Tibial artery (tissue), 4 donors: ENCODE results near the gene SETDB2.

Experiments
- DNase-seq, 2 donors: peaks; one replicate each; pipeline ENCODE4 v3.0.0-alpha.2; 2019
- H3K27ac ChIP-seq, 2 donors: fragments of 200-600 bp; sonication (generic) in 1 of 2; 1 replicate in 1 of 2; 2 replicates in 1 of 2; pipeline ENCODE4 v1.5.1; 2018 to 2019; ENCODE audit warnings: mild to moderate bottlenecking in 1 of 2
- H3K27me3 ChIP-seq, 2 donors: fragments of 200-600 bp; sonication (generic) in 1 of 2; one replicate each; pipeline versions ENCODE4 v1.5.1 to v1.6.0; 2016 to 2019
- H3K36me3 ChIP-seq, 3 donors: fragments of 200-600 bp; sonication (generic) in 2 of 3; one replicate each; pipeline ENCODE4 v1.5.1; 2016 to 2019; ENCODE audit warnings: mild to moderate bottlenecking in 2 of 3
- H3K4me1 ChIP-seq, 4 donors: fragments of 200-600 bp; sonication (generic) in 2 of 4; 1 replicate in 3 of 4; 2 replicates in 1 of 4; pipeline ENCODE4 v1.5.1; 2016 to 2019
- H3K4me3 ChIP-seq, 2 donors: fragments of 200-600 bp; sonication (generic) in 1 of 2; 1 replicate in 1 of 2; 2 replicates in 1 of 2; pipeline ENCODE4 v1.5.1; 2018 to 2019; ENCODE audit warnings: mild to moderate bottlenecking in 2 of 2
- H3K9me3 ChIP-seq, 3 donors: fragments of 200-600 bp; sonication (generic) in 1 of 3; one replicate each; pipeline ENCODE4 v1.5.1; 2016 to 2019
- intact Hi-C: fragments of 100-400 bp; cut with DNase I; formaldehyde crosslinking; loops from one replicate; pipeline ENCODE4 v1.15.0; 2023; ENCODE audit warnings: low total_unique reads
- TF ChIP-seq, protein P1 (sequence below), 2 experiments: fragments of 200-600 bp in 1 of 2; fragments of 450-650 bp in 1 of 2; IDR thresholded peaks; one replicate each; pipeline ENCODE4 v1.5.1; 2017 to 2019; ENCODE audit warnings: antibody characterized with exemption in 2 of 2, mild to moderate bottlenecking in 1 of 2, moderate library complexity in 1 of 2

Gene SETDB2

DNA sequence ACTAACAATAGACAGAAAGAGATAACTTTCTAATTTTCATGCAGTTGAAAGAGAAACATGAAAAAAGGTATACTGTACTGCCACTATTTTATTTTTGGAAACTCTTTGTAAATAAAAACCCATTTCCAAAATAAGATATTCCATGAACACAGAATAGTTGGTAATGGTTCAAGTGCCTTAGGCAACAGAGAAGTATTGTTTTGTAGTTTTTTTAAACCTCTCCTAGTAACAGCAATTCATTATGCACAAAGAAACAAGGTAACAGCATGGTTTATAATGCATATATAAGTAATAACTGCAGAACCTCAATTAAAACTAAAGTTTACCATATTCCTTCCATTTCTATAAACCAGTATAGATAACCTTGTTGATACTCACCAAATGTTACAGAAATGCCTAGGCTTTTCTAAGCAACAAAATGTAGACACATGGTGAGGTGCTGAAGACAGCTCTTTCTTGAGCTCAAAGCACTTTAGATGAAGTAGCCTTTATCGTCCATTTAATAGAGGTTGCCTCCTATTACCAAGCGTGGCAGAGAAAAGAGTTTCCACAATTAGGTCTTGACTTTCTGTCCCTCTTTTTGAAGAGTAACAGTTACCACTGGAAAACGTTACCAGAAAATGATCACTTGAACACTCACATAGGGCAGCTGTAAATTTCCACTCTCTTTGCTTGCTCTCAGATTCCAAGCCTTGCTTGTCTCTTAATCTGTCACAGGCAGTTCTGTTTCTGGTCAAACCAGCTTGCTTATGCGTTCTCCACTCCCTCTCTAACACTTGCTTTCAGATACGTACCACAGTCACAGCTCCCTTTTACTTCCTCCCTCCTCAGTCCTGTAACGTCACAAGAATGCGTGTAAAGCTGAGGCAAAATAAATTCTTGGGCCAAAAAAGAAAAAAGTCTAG is 43.1 kb upstream of the SETDB2 start:
- peak in 1 of 2 donors; percentile 25 for DNase-seq
- Histone ChIP-seq H3K27ac (peak overlapping the region; percentile 76 to 87), H3K27me3 (no peaks in the 10 kb centered on the region), H3K36me3 (no peaks in the 10 kb centered on the region), H3K4me1 (peaks cover 0 to 29% (median 13%) of the 10 kb centered on the region in 4 donors), H3K4me3 (peak overlapping the region; percentile 52 to 55), H3K9me3 (peaks cover 0 to 12% (median 8%) of the 10 kb centered on the region in 3 donors)
- TF ChIP-seq, protein P1, sequence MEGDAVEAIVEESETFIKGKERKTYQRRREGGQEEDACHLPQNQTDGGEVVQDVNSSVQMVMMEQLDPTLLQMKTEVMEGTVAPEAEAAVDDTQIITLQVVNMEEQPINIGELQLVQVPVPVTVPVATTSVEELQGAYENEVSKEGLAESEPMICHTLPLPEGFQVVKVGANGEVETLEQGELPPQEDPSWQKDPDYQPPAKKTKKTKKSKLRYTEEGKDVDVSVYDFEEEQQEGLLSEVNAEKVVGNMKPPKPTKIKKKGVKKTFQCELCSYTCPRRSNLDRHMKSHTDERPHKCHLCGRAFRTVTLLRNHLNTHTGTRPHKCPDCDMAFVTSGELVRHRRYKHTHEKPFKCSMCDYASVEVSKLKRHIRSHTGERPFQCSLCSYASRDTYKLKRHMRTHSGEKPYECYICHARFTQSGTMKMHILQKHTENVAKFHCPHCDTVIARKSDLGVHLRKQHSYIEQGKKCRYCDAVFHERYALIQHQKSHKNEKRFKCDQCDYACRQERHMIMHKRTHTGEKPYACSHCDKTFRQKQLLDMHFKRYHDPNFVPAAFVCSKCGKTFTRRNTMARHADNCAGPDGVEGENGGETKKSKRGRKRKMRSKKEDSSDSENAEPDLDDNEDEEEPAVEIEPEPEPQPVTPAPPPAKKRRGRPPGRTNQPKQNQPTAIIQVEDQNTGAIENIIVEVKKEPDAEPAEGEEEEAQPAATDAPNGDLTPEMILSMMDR (IDR thresholded peaks at IDR 0.05), result no peak
- intact Hi-C loops, result no loop called here

DNA sequence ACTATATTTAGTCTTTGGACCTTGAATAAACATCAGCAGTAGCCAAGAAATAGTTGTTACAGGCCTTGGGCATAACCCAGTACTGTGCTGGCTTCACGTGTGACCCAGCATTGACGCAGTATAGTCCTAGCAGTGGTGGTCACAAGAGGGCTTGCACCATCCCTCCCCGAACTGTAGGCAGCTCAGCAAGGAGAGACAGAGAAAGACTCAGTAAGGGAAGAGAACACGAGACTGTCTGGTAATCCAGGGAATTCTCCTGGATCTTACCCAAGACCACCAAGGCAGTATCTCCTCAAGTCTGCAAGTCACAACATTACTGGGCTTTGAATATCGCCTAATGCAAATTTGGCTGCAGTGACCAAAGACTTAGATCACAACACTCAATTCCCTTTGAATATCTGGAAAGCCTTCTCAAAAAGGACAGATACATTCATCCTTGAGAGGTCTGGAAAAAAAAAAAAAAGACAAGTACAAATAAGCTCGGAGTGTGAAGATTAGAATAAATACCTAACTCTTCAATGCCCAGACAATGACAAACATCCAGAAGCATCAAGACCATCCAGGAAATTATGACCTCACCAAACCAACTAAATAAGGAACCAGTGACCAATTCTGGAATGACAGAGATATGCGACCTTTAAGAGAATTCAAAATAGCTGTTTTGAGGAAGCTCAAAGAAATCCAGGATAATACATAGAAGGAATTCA is 39.9 kb upstream of the SETDB2 start:
- intact Hi-C loops, result no loop called here
- TF ChIP-seq, protein P1 (IDR thresholded peaks at IDR 0.05), result no peak
- Histone ChIP-seq H3K36me3 (no peaks in the 10 kb centered on the region), H3K9me3 (peaks cover 0 to 12% (median 8%) of the 10 kb centered on the region in 3 donors), H3K4me1 (peaks cover 0 to 10% (median 4%) of the 10 kb centered on the region in 4 donors), H3K27me3 (no peaks in the 10 kb centered on the region), H3K4me3 (no peak overlapping the region), H3K27ac (no peak overlapping the region)
- no peak for DNase-seq

DNA sequence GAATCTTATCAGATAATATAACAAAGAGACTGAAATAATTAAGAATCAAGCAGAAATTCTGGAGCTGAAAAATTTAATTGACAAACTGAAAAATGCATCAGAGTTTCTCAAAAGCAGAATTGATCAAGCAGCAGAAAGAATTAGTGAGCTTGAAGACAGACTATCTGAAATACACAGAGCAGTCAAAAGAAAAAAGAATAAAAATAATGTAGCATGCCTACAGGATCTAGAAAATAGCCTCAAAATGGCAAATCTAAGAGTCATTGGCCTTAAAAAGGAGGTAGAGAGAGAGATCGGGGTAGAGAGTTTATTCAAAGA is 39.4 kb upstream of the SETDB2 start:
- DNase-seq, result no peak
- peaks cover 0 to 10% (median 4%) of the 10 kb centered on the region in 4 donors for H3K4me1 ChIP-seq
- TF ChIP-seq, protein P1 (IDR thresholded peaks at IDR 0.05), result no peak
- peaks cover 0 to 12% (median 8%) of the 10 kb centered on the region in 3 donors for H3K9me3 ChIP-seq
- intact Hi-C loops, result no loop called here
- H3K4me3 ChIP-seq, result no peak overlapping the region
- no peaks in the 10 kb centered on the region for H3K27me3 ChIP-seq
- H3K36me3 ChIP-seq, result no peaks in the 10 kb centered on the region
- H3K27ac ChIP-seq, result no peak overlapping the region

DNA sequence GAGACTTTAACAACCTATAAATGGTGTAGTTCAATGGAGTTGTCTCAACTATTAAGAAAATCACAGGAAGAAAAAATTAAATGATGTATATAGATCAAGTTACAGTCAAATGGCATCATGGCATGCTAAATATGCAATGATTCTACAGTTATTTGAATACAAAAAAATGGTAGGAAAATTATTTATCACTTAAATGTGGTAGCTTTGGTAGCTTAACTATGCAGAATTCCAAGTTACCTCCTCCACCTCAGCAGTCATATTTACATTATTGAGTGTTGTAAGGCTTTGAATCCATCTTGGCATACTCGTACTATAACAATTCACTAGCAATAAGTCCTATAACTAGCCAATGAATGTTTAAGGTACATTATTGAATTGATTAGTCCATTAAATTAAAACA is 37.0 kb upstream of the SETDB2 start:
- Histone ChIP-seq H3K27ac (no peak overlapping the region), H3K27me3 (no peaks in the 10 kb centered on the region), H3K4me3 (no peak overlapping the region), H3K4me1 (peaks cover 0 to 4% (median 1%) of the 10 kb centered on the region in 4 donors), H3K36me3 (no peaks in the 10 kb centered on the region), H3K9me3 (peaks cover 0 to 12% (median 8%) of the 10 kb centered on the region in 3 donors)
- DNase-seq, result no peak
- TF ChIP-seq, protein P1 (IDR thresholded peaks at IDR 0.05), result no peak
- intact Hi-C loops, result no loop called here

DNA sequence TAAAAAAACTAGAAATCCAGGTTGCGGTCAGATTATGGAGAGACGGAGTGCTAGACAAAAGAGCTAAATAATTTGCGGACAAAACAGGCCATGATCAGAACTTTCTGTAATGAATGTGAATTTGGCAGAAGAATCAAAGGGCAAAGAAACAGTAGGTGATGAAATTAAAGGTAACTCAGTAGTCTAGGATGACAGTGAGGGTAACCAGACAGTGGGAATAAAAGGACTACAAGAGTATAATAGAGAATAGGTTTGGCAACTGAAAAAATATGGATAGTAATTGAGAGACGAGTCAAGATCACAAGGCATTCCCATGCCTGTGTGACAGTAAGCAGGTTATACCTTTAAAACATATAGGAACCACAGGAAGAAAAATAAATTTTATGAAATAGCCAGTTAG is 36.1 kb upstream of the SETDB2 start:
- Histone ChIP-seq H3K4me3 (no peak overlapping the region), H3K27ac (no peak overlapping the region), H3K4me1 (no peaks in the 10 kb centered on the region), H3K9me3 (peaks cover 0 to 12% (median 8%) of the 10 kb centered on the region in 3 donors), H3K27me3 (no peaks in the 10 kb centered on the region), H3K36me3 (no peaks in the 10 kb centered on the region)
- DNase-seq, result no peak
- TF ChIP-seq, protein P1 (IDR thresholded peaks at IDR 0.05), result no peak
- intact Hi-C loops, result no loop called here
